HepG2 (cell line): Measurements from ENCODE around the gene ZFP37. TPM values are rescaled to one million over a fixed set of nuclear protein-coding genes. Genes with fewer than 3 reads are reported as not detected.

ENCODE experiments used
- ATAD3A ChIP-seq: sonication (generic); formaldehyde crosslinking; IDR thresholded peaks from 2 replicates; pipeline ENCODE4 v1.4.0; 2020; ENCODE audit warnings: missing genetic modification reagents
- ATM ChIP-seq: fragments of 450-650 bp; IDR thresholded peaks from 2 replicates; pipeline ENCODE4 v1.7.1; 2017; ENCODE audit warnings: mild to moderate bottlenecking, borderline replicate concordance
- CAMTA2 ChIP-seq: sonication (generic); formaldehyde crosslinking; IDR thresholded peaks from 2 replicates; pipeline ENCODE4 v1.4.0; 2020; ENCODE audit warnings: mild to moderate bottlenecking, missing genetic modification reagents, borderline replicate concordance
- CBFB ChIP-seq: sonication (generic); formaldehyde crosslinking; IDR thresholded peaks from 2 replicates; pipeline ENCODE4 v1.4.0; 2020; ENCODE audit warnings: missing genetic modification reagents
- GABPA ChIP-seq, 2 experiments: IDR thresholded peaks; 2 replicates each; pipeline ENCODE4 v1.6.1; 2011 to 2016; ENCODE audit warnings: low read depth in 2 of 2, low read length in 1 of 2, missing biosample characterization in 1 of 2, missing genetic modification characterization in 1 of 2
- HMGXB4 ChIP-seq, 2 experiments: sonication (generic) in 1 of 2; formaldehyde crosslinking in 1 of 2; IDR thresholded peaks; 2 replicates each; pipeline versions ENCODE4 v1.4.0 to v1.6.1; 2018 to 2020; ENCODE audit warnings: missing genetic modification reagents in 2 of 2, borderline replicate concordance in 1 of 2, low read depth in 1 of 2, mild to moderate bottlenecking in 1 of 2, missing biosample characterization in 1 of 2
- HNRNPUL1 ChIP-seq: fragments of 200-400 bp; formaldehyde crosslinking; IDR thresholded peaks from 2 replicates; pipeline ENCODE4 v1.6.1; 2017; ENCODE audit warnings: low read depth, mild to moderate bottlenecking, low read length, moderate library complexity
- IRF2 ChIP-seq: IDR thresholded peaks from 2 replicates; pipeline ENCODE4 v1.6.1; 2018; ENCODE audit warnings: missing genetic modification reagents, missing compliant biosample characterization
- KDM5B ChIP-seq: sonication (generic); formaldehyde crosslinking; IDR thresholded peaks from 2 replicates; pipeline ENCODE4 v1.4.0; 2020; ENCODE audit warnings: missing genetic modification reagents, mild to moderate bottlenecking, borderline replicate concordance
- KLF16 ChIP-seq, 2 experiments: sonication (generic) in 1 of 2; formaldehyde crosslinking in 1 of 2; IDR thresholded peaks; 2 replicates each; pipeline versions ENCODE4 v1.6.1 to v1.8.0; 2016 to 2023; ENCODE audit warnings: missing genetic modification reagents in 2 of 2, missing compliant biosample characterization in 1 of 2
- MXD4 ChIP-seq: IDR thresholded peaks from 2 replicates; pipeline ENCODE4 v1.6.1; 2016; ENCODE audit warnings: mild to moderate bottlenecking, missing biosample characterization, missing genetic modification reagents
- MYPOP ChIP-seq: sonication (generic); formaldehyde crosslinking; IDR thresholded peaks from 2 replicates; pipeline ENCODE4 v1.8.1; 2023; ENCODE audit warnings: mild to moderate bottlenecking, moderate library complexity, missing genetic modification reagents
- NFE2L1 ChIP-seq: sonication (generic); formaldehyde crosslinking; IDR thresholded peaks from 2 replicates; pipeline ENCODE4 v1.4.0; 2020; ENCODE audit warnings: missing genetic modification reagents, mild to moderate bottlenecking, borderline replicate concordance
- PHF20 ChIP-seq: sonication (generic); formaldehyde crosslinking; IDR thresholded peaks from 2 replicates; pipeline ENCODE4 v1.5.0; 2020; ENCODE audit warnings: mild to moderate bottlenecking, missing genetic modification reagents
- RFX1 ChIP-seq: fragments of 450-650 bp; IDR thresholded peaks from 2 replicates; pipeline ENCODE4 v1.6.1; 2017
- WIZ ChIP-seq: sonication (generic); formaldehyde crosslinking; IDR thresholded peaks from 2 replicates; pipeline ENCODE4 v1.5.1; 2020; ENCODE audit warnings: mild to moderate bottlenecking, missing genetic modification reagents
- YEATS2 ChIP-seq: sonication (generic); formaldehyde crosslinking; IDR thresholded peaks from 2 replicates; pipeline ENCODE4 v1.4.0; 2020; ENCODE audit warnings: missing genetic modification reagents, borderline replicate concordance
- ZBTB49 ChIP-seq: sonication (generic); formaldehyde crosslinking; IDR thresholded peaks from 2 replicates; pipeline ENCODE4 v1.4.0; 2020; ENCODE audit warnings: missing genetic modification reagents, borderline replicate concordance
- ZNF101 ChIP-seq: sonication (generic); formaldehyde crosslinking; IDR thresholded peaks from 2 replicates; pipeline ENCODE4 v1.4.0; 2020; ENCODE audit warnings: mild to moderate bottlenecking, low read depth, missing genetic modification reagents, borderline replicate concordance
- ZNF510 ChIP-seq: sonication (generic); formaldehyde crosslinking; IDR thresholded peaks from 2 replicates; pipeline ENCODE4 v1.4.0; 2020; ENCODE audit warnings: low read depth, mild to moderate bottlenecking, missing genetic modification reagents
- ZNF576 ChIP-seq: sonication (generic); formaldehyde crosslinking; IDR thresholded peaks from 2 replicates; pipeline ENCODE4 v1.4.0; 2020; ENCODE audit warnings: mild to moderate bottlenecking, missing genetic modification reagents
- ZNF577 ChIP-seq: sonication (generic); formaldehyde crosslinking; IDR thresholded peaks from 2 replicates; pipeline ENCODE4 v1.4.0; 2020; ENCODE audit warnings: mild to moderate bottlenecking, low read depth, missing genetic modification reagents, borderline replicate concordance
- ZNF605 ChIP-seq: sonication (generic); formaldehyde crosslinking; IDR thresholded peaks from 2 replicates; pipeline ENCODE4 v1.8.0; 2022; ENCODE audit warnings: mild to moderate bottlenecking, missing genetic modification reagents
- polyA plus RNA-seq, 8 experiments: library from polyadenylated mRNA; depleted of rRNA in 3 of 8; stranded (reverse) in 7 of 8; unstranded in 1 of 8; fragments of >200 nt; fragmentation: Illumina TruSeq in 4 of 8; extraction: Trizol in 4 of 8; gene quantifications; 2 replicates each; pipeline versions ENCODE4 v1.2.1 to v1.2.3, GENCODE V29; 2011 to 2016; ENCODE audit warnings: low read depth in 4 of 8, missing spikeins in 1 of 8, mixed read lengths in 1 of 8; ENCODE audit not compliant: insufficient read depth in 1 of 8
- total RNA-seq, 5 experiments: library from RNA; depleted of rRNA; stranded (reverse); fragments of >200 nt; fragmentation: Illumina TruSeq; extraction: Trizol; gene quantifications; 2 replicates each; pipeline ENCODE4 v1.2.3, GENCODE V29; 2016; ENCODE audit warnings: low read depth in 1 of 5

Gene ZFP37
- total and polyA plus RNA-seq, 2 of the 13 experiments (the other 11 are each of a cell fraction or from before 2014, with no cell fraction given) = 1.1 to 3.7 TPM

- TF ChIP-seq RFX1 (no peak), CAMTA2 (peak; percentile 37; the same call in 1 of the 2 replicates), ZNF101 (CRISPR knock-in tag) (no peak), MXD4 (CRISPR knock-in tag) (0 out of 2 replicates have a peak, but pooled peaks have one; percentile 62), ATM (no peak), HNRNPUL1 (no peak), WIZ (CRISPR knock-in tag) (no peak), ZNF605 (CRISPR knock-in tag) (peak; percentile 89), KLF16 (CRISPR knock-in tag; IDR thresholded peaks at IDR 0.05) (no peak), ZBTB49 (CRISPR knock-in tag) (no peak), HMGXB4 (CRISPR knock-in tag; IDR thresholded peaks at IDR 0.05; ENCODE audit: borderline replicate concordance in 1 of 2, low read depth in 1 of 2) (peak in 1 of 2 experiments; percentile 50; a peak in 1 of 4 replicates), ZNF577 (CRISPR knock-in tag) (no peak), ZNF576 (no peak), CBFB (CRISPR knock-in tag) (no peak), GABPA (IDR thresholded peaks at IDR 0.05; ENCODE audit: low read depth, low read length) (no peak; the same call in 1 of the 2 replicates), GABPA (CRISPR knock-in tag; IDR thresholded peaks at IDR 0.05; ENCODE audit: low read depth) (peak; percentile 81), YEATS2 (CRISPR knock-in tag) (peak; percentile 50; the same call in 1 of the 2 replicates), PHF20 (CRISPR knock-in tag) (peak; percentile 69), IRF2 (CRISPR knock-in tag) (peak; percentile 74; the same call in 1 of the 2 replicates), KDM5B (CRISPR knock-in tag) (peak; percentile 48; the same call in 1 of the 2 replicates), ZNF510 (CRISPR knock-in tag) (no peak), NFE2L1 (no peak), MYPOP (CRISPR knock-in tag) (peak; percentile 31; the same call in 1 of the 2 replicates), ATAD3A (no peak)
Measured at GRCh38 chr9:113011911-113012381, 44.6 kb downstream of the ZFP37 start, which contains the start of gene ZNF883 (continued).
